MM.1S (cell line): Measurements from ENCODE around the gene UTP15.

Experiments
- CTCF ChIP-seq: fragments of 300-600 bp; sonication (generic); IDR thresholded peaks from 2 replicates; pipeline ENCODE4 v1.5.1; 2016; ENCODE audit warnings: antibody characterized with exemption, low read length, mixed read lengths
- EZH2 ChIP-seq: fragments of 300-600 bp; sonication (generic); optimal IDR thresholded peaks from 2 replicates; pipeline ENCODE3; 2017; ENCODE audit warnings: low read depth, mild to moderate bottlenecking, antibody characterized with exemption, low read length, mixed read lengths
- EZH2phosphoT487 ChIP-seq: fragments of 300-600 bp; sonication (generic); IDR thresholded peaks from 2 replicates; pipeline ENCODE4 v1.6.1; 2018; ENCODE audit warnings: antibody characterized with exemption, low read length

DNA sequence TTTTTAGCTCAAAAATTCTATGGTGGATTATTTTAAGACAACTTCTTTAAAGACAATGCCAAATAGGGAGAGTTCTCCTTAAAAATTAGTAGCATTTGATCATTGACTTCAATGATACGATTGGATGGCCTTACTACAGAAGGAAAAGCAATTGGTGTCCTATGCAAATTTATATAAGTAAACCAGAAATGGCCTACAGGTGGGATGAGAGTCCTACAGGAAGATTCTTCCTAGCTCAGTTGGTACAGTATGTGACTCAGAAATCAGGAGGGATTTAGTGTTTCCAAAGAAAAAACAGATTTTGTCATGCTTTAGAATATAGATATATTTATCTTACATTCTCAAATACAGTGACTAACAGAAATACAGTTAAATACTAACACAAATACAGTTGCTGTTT lies 6.6 kb upstream of the UTP15 start:
- TF ChIP-seq CTCF: no peak
- no peak for TF ChIP-seq EZH2
- no peak for TF ChIP-seq EZH2phosphoT487
